Neural cell (in vitro differentiated cells): ENCODE results near the gene VAPA. TPM values are rescaled to one million over a fixed set of nuclear protein-coding genes. Genes with fewer than 3 reads are reported as not detected.
"Not testable (repeated sequence)": the region's sequence is repeated elsewhere in the genome, so short reads cannot be mapped to it uniquely, and the experiment has no call there.

Source experiments
- H2AFZ ChIP-seq: fragments of 200-600, 300-800 bp; sonication (generic), shearing (Covaris generic); 2 replicates; pipeline ENCODE4 v1.6.0; 2014; ENCODE audit warnings: low read depth, mild to moderate bottlenecking, antibody characterized with exemption, low read length, moderate library complexity
- H3F3A ChIP-seq: fragments of 200-600 bp; shearing (Covaris generic); 2 replicates; pipeline ENCODE4 v1.6.1; 2016; ENCODE audit warnings: mild to moderate bottlenecking, moderate library complexity, mixed read lengths, antibody characterized with exemption, low read length; ENCODE audit not compliant: insufficient read depth, poor library complexity, severe bottlenecking
- H3K27ac ChIP-seq: fragments of 200-600, 300-800 bp; sonication (generic), shearing (Covaris generic); 2 replicates; pipeline ENCODE4 v1.5.1; 2014; ENCODE audit warnings: mild to moderate bottlenecking, low read length, moderate library complexity
- H3K27me3 ChIP-seq: fragments of 300-800, 200-600 bp; sonication (generic), shearing (Covaris generic); 2 replicates; pipeline ENCODE4 v1.6.0; 2014; ENCODE audit warnings: mild to moderate bottlenecking, low read depth, low read length, moderate library complexity; ENCODE audit not compliant: insufficient read depth
- H3K36me3 ChIP-seq: fragments of 300-800, 200-600 bp; sonication (generic), shearing (Covaris generic); 2 replicates; pipeline ENCODE4 v1.5.1; 2014; ENCODE audit warnings: mild to moderate bottlenecking, antibody characterized with exemption, low read length, moderate library complexity; ENCODE audit not compliant: insufficient read depth
- H3K4me2 ChIP-seq: fragments of 300-800, 200-600 bp; sonication (generic), shearing (Covaris generic); 2 replicates; pipeline ENCODE4 v1.6.0; 2014; ENCODE audit warnings: mild to moderate bottlenecking, low read length
- H3K4me3 ChIP-seq: fragments of 300-800, 200-600 bp; sonication (generic), shearing (Covaris generic); 2 replicates; pipeline ENCODE4 v1.5.1; 2014; ENCODE audit warnings: mild to moderate bottlenecking, low read length, moderate library complexity
- H3K79me2 ChIP-seq: fragments of 200-600 bp; shearing (Covaris generic); replicated peaks from 2 replicates; pipeline ENCODE4 v1.6.0; 2014; ENCODE audit warnings: mild to moderate bottlenecking, low read length, moderate library complexity; ENCODE audit not compliant: insufficient read depth
- H3K9ac ChIP-seq: fragments of 300-800, 200-600 bp; sonication (generic), shearing (Covaris generic); 2 replicates; pipeline ENCODE4 v1.6.1; 2016; ENCODE audit warnings: mild to moderate bottlenecking, low read length, mixed read lengths
- H3K9me2 ChIP-seq: fragments of 200-600 bp; shearing (Covaris generic); 2 replicates; pipeline ENCODE4 v1.6.1; 2016; ENCODE audit warnings: mild to moderate bottlenecking, low read length, mixed read lengths; ENCODE audit not compliant: insufficient read depth
- H3K9me3 ChIP-seq: fragments of 200-600, 300-800 bp; sonication (generic), shearing (Covaris generic); 2 replicates; pipeline ENCODE4 v1.6.1; 2016; ENCODE audit warnings: mild to moderate bottlenecking, mixed run types, low read length, moderate library complexity, mixed read lengths
- H4K20me1 ChIP-seq: fragments of 200-600 bp; shearing (Covaris generic); 2 replicates; pipeline ENCODE4 v1.6.1; 2016; ENCODE audit warnings: mild to moderate bottlenecking, mixed run types; ENCODE audit not compliant: insufficient read depth
- EP300 ChIP-seq: fragments of 450-650 bp; conservative IDR thresholded peaks from 2 replicates; pipeline ENCODE4 v1.6.1; 2014; ENCODE audit warnings: antibody characterized with exemption, mild to moderate bottlenecking, moderate library complexity; ENCODE audit not compliant: poor library complexity, severe bottlenecking
- EZH2 ChIP-seq: fragments of 200-600, 300-800 bp; shearing (Covaris generic), sonication (generic); IDR thresholded peaks from 2 replicates; pipeline ENCODE4 v1.6.1; 2014; ENCODE audit warnings: antibody characterized with exemption, low read length, borderline replicate concordance, mild to moderate bottlenecking; ENCODE audit not compliant: insufficient read depth, poor library complexity, severe bottlenecking
- MXI1 ChIP-seq: fragments of 450-650 bp; conservative IDR thresholded peaks from 2 replicates; pipeline ENCODE4 v1.6.1; 2014; ENCODE audit warnings: antibody characterized with exemption, mild to moderate bottlenecking; ENCODE audit not compliant: poor library complexity, severe bottlenecking
- POLR2AphosphoS5 ChIP-seq: IDR thresholded peaks from 2 replicates; pipeline ENCODE4 v1.6.1; 2012
- RAD21 ChIP-seq: fragments of 450-650 bp; conservative IDR thresholded peaks from 2 replicates; pipeline ENCODE4 v1.6.1; 2014; ENCODE audit warnings: antibody characterized with exemption, mild to moderate bottlenecking, moderate library complexity
- SMC3 ChIP-seq: fragments of 450-650 bp; conservative IDR thresholded peaks from 2 replicates; pipeline ENCODE4 v1.6.1; 2014; ENCODE audit warnings: antibody characterized with exemption, mild to moderate bottlenecking, moderate library complexity; ENCODE audit not compliant: poor library complexity
- TAF1 ChIP-seq: IDR thresholded peaks from 2 replicates; pipeline ENCODE4 v1.6.1; 2012; ENCODE audit warnings: low read depth
- polyA plus RNA-seq: library from polyadenylated mRNA; depleted of rRNA; stranded (reverse); fragments of >200 nt; gene quantifications from 2 replicates; pipeline ENCODE4 v1.2.3, GENCODE V29; 2014
- TF ChIP-seq, protein P1 (sequence below): IDR thresholded peaks from 2 replicates; pipeline ENCODE4 v1.6.1; 2012; ENCODE audit warnings: borderline replicate concordance
- TF ChIP-seq, protein P2 (sequence below): fragments of 450-650 bp; IDR thresholded peaks from 2 replicates; pipeline ENCODE4 v1.5.1; 2014; ENCODE audit warnings: antibody characterized with exemption, mild to moderate bottlenecking, moderate library complexity; ENCODE audit not compliant: poor library complexity, severe bottlenecking

Gene VAPA
- polyA plus RNA-seq, 1 donor from 2014 or later = 317 TPM

DNA sequence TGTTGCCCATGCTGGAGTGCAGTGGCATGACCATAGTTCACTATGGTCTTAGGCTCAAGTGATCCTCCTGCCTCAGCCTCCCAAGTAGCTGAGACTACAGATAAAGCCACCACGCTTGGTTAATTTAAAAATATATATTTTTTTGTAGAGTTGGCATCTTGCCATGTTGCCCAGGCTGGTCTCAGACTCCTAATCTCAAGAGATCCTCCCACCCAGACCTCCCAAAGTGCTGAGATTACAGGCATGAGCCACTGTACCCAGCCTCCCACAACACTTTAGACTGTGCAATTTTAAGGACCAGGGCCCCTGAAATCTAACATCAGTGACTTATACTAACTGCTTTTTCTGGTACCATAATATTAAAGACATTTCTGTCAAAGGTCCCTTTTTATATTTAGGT is 22.9 kb upstream of the VAPA start:
- Histone ChIP-seq H3F3A (no peaks in the 10 kb centered on the region), H3K27me3 (no peaks in the 10 kb centered on the region), H3K27ac (no peak overlapping the region), H4K20me1 (no peaks in the 10 kb centered on the region), H3K9ac (no peak overlapping the region), H3K79me2 (no peaks in the 10 kb centered on the region), H3K36me3 (no peaks in the 10 kb centered on the region), H3K9me2 (no peaks in the 10 kb centered on the region), H3K4me2 (no peak overlapping the region), H2AFZ (no peak overlapping the region), H3K4me3 (no peak overlapping the region), H3K9me3 (no peaks in the 10 kb centered on the region)
- TF ChIP-seq RAD21 (no peak), MXI1 (no peak), SMC3 (no peak), TAF1 (no peak), EZH2 (no peak), POLR2AphosphoS5 (no peak)
- TF ChIP-seq, protein P1, sequence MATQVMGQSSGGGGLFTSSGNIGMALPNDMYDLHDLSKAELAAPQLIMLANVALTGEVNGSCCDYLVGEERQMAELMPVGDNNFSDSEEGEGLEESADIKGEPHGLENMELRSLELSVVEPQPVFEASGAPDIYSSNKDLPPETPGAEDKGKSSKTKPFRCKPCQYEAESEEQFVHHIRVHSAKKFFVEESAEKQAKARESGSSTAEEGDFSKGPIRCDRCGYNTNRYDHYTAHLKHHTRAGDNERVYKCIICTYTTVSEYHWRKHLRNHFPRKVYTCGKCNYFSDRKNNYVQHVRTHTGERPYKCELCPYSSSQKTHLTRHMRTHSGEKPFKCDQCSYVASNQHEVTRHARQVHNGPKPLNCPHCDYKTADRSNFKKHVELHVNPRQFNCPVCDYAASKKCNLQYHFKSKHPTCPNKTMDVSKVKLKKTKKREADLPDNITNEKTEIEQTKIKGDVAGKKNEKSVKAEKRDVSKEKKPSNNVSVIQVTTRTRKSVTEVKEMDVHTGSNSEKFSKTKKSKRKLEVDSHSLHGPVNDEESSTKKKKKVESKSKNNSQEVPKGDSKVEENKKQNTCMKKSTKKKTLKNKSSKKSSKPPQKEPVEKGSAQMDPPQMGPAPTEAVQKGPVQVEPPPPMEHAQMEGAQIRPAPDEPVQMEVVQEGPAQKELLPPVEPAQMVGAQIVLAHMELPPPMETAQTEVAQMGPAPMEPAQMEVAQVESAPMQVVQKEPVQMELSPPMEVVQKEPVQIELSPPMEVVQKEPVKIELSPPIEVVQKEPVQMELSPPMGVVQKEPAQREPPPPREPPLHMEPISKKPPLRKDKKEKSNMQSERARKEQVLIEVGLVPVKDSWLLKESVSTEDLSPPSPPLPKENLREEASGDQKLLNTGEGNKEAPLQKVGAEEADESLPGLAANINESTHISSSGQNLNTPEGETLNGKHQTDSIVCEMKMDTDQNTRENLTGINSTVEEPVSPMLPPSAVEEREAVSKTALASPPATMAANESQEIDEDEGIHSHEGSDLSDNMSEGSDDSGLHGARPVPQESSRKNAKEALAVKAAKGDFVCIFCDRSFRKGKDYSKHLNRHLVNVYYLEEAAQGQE = no peak

DNA sequence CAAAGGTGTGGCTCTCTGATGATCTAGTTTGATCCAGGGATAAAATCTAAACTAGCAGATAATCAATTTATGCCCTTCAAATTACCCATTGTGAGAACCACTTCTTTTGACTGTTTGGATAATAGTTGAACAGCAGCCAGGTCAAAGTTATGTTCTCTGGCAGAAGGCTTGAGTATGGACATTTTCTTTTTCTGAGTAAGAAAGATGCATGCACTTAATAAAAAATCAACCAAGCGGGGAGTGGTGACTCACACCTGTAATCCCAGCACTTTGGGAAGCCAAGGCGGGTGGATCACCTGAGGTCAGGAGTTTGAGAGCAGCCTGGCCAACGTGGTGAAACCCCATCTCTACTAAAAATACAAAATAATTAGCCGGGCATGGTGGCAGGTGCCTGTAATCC is 22.3 kb upstream of the VAPA start:
- not testable (repeated sequence) for H3K36me3 ChIP-seq, H3K27ac ChIP-seq, H3K27me3 ChIP-seq, H3K4me3 ChIP-seq, H3K9ac ChIP-seq, H3K9me3 ChIP-seq, H3K4me2 ChIP-seq, H3F3A ChIP-seq, H3K79me2 ChIP-seq, H3K9me2 ChIP-seq, H4K20me1 ChIP-seq, H2AFZ ChIP-seq

DNA sequence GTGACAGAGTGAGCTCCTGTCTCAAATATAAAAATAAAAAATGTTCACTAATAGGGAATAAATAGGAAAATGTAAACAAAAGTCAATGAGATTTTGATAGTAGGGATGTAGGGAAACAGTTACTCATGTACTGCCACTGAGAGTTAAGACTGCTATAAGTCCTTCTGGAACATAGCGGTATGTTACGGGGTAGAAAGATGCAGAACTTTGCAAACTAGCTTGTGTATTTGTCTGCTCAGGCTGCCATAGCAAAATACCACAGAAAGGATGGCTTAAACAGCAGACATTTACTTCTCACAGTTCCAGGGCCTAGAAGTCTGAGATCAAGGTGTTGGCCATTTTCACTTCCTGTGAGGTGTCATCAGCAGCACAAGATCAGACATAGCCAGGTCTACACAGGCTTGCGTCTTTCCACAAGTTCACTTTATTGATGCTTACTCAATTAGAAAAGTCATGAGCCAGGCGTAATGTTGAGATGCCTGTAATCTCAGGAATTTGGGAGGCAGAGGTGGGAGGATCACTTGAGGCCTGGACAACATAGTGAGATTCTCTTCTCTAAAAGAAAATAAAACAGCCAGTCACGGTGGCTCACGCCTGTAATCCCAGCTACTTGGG is 19.3 kb upstream of the VAPA start:
- Histone ChIP-seq H3K36me3 (no peaks in the 10 kb centered on the region), H3K9me3 (no peaks in the 10 kb centered on the region), H3F3A (no peaks in the 10 kb centered on the region), H3K4me2 (no peak overlapping the region), H3K4me3 (no peak overlapping the region), H3K9ac (no peak overlapping the region), H3K27me3 (no peaks in the 10 kb centered on the region), H4K20me1 (no peaks in the 10 kb centered on the region), H2AFZ (no peak overlapping the region), H3K27ac (no peak overlapping the region), H3K9me2 (no peaks in the 10 kb centered on the region), H3K79me2 (no peaks in the 10 kb centered on the region)
- TF ChIP-seq EP300 (no peak), SMC3 (no peak), MXI1 (no peak), EZH2 (no peak)
- TF ChIP-seq, protein P2, sequence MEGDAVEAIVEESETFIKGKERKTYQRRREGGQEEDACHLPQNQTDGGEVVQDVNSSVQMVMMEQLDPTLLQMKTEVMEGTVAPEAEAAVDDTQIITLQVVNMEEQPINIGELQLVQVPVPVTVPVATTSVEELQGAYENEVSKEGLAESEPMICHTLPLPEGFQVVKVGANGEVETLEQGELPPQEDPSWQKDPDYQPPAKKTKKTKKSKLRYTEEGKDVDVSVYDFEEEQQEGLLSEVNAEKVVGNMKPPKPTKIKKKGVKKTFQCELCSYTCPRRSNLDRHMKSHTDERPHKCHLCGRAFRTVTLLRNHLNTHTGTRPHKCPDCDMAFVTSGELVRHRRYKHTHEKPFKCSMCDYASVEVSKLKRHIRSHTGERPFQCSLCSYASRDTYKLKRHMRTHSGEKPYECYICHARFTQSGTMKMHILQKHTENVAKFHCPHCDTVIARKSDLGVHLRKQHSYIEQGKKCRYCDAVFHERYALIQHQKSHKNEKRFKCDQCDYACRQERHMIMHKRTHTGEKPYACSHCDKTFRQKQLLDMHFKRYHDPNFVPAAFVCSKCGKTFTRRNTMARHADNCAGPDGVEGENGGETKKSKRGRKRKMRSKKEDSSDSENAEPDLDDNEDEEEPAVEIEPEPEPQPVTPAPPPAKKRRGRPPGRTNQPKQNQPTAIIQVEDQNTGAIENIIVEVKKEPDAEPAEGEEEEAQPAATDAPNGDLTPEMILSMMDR = no peak
- TF ChIP-seq, protein P1 = no peak
